GM19099 (cell line): Measurements from ENCODE around the gene CDX2.

Experiments used
- POLR2A ChIP-seq: IDR thresholded peaks from 3 replicates; pipeline ENCODE4 v1.6.1; 2011; ENCODE audit warnings: low read depth; ENCODE audit not compliant: insufficient read length; ENCODE audit errors: extremely low read depth

The CDX2 gene

GRCh38 chr13:27928805-27929753 is 40.0 kb downstream of the CDX2 start:
- TF ChIP-seq POLR2A = no peak

GRCh38 chr13:27928353-27928804 is 40.7 kb downstream of the CDX2 start:
- no peak for TF ChIP-seq POLR2A

GRCh38 chr13:27927444-27928352 is 41.4 kb downstream of the CDX2 start:
- TF ChIP-seq POLR2A = no peak

- TF ChIP-seq POLR2A = no peak
Measured at GRCh38 chr13:27926644-27927434, 42.3 kb downstream of the CDX2 start.

- TF ChIP-seq POLR2A = no peak
Measured at GRCh38 chr13:27925220-27925991, 43.7 kb downstream of the CDX2 start.

GRCh38 chr13:27924529-27925141 is 44.5 kb downstream of the CDX2 start:
- no peak for TF ChIP-seq POLR2A

GRCh38 chr13:27923794-27924528 is 45.2 kb downstream of the CDX2 start:
- no peak for TF ChIP-seq POLR2A

DNA sequence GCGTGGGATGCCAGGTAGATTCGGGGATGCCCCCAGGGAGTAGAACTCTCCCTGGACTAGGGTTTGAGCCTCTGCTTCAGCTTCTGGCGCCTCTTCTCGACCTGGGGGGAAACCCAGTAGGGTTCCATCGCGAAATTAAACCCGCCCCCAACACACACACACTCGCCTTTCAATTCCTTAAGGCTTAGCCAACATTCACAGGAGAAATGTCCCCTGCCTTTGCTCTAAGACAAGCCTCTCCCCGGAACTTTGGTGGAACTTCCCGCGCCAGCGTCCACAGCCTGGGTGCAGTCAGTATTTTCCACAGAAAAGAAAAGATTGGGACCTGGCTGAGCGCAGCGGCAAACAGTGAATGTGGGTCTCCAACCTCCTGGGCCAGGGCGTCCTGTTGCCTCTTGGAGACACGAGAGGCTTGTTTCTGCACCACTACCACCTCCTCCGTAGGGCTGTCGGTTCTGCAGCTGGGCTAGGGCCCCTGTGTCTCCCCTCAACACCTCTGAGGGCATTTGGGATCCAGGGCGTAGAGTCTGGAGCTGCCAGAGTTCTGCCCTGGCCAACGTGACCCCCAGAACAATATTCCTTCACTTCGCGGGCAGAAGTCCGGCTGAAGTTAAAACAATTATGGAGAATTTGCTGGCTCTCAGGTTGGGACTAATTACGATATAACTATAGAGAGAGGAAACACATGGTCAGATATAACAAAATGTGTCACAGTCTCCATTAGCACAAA is 46.1 kb downstream of the CDX2 start:
- TF ChIP-seq POLR2A = no peak

- no peak for TF ChIP-seq POLR2A
Measured at GRCh38 chr13:27921961-27922882, 46.9 kb downstream of the CDX2 start.

- TF ChIP-seq POLR2A = no peak
Measured at GRCh38 chr13:27921421-27921960, 47.6 kb downstream of the CDX2 start.

DNA sequence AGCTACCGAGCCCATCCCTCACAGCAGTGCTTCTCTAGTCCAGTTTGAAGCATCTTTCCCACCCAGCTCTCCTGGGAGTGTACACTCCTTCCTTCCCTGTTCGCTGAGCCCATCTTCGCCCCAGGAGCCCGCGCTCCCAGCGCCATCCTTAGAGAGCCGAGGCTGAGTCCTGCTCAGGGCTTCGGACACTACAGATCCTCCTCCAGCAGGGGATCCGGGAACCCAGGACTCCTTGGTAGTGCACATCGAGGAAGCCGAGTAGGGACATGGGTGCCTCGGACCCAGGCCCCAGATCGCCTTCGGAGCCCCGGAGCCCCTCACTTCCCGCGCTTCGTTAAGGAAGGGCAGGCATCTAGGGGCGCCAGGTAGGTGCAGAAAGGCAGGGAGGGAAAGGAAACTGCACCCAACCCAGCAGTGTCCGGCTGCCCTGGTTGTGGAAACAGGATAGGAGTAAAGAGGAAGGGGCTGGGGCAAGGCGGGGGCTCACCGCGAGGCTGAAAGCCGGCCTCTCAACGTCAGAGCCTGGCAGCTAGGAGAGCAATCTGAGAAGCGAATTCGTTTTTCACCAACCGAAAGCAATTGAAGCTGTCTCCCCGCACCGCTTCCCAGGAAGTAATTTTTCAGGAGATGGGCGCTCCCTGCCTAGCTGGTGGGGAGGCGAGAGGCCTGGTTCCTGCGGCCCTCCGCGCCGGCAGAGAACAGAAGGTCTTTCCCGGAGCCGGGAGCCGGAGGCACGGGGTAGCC is 48.3 kb downstream of the CDX2 start:
- no peak for TF ChIP-seq POLR2A
